ENCODE results near the gene TRMT61B. TPM values are rescaled to one million over a fixed set of nuclear protein-coding genes. Genes with fewer than 3 reads are reported as not detected.

The TRMT61B gene
- total and polyA plus RNA-seq, 10 of the 15 experiments (the other 5 are each of a cell fraction or from before 2014, with no cell fraction given): 12.8 to 23.7 (median 18.1) TPM

DNA sequence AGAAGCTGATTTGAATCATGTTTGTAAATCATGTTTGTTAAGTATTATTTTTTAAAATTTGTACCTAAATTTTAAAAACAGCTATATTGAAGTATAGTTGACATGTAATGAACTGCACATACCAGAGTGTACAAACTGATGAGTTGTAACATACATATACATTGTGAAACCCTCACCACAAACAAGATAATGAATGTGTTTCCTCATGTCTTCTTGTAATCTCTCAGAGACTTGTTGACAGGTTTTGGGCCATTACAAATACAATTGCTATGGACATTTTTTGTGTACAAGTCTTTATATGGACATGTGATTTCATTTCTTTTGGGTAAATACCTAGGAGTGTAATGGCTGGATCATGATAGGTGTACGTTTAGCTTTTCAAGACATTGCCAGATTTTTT is 45.8 kb upstream of the TRMT61B start:
- Histone ChIP-seq H3K9me3 (replicated peaks; ENCODE audit: control insufficient read depth, insufficient read depth, low read length) (no peaks in the 10 kb centered on the region), H3K4me2 (ENCODE audit: control insufficient read depth, insufficient read depth) (no peak overlapping the region), H3K27me3 (replicated peaks in 1 of 2; ENCODE audit: control insufficient read depth in 2 of 2, insufficient read depth in 2 of 2, low read length in 1 of 2) (no peaks in the 10 kb centered on the region), H3K79me2 (ENCODE audit: control insufficient read depth, insufficient read depth, low read length) (peaks cover 7% of the 10 kb centered on the region), H3K9ac (ENCODE audit: control insufficient read depth, insufficient read depth, low read length) (no peak overlapping the region), H3K27ac (ENCODE audit: control insufficient read depth, insufficient read depth) (no peak overlapping the region), H2AFZ (ENCODE audit: control insufficient read depth, low read depth, low read length) (no peak overlapping the region), H4K20me1 (ENCODE audit: control insufficient read depth, insufficient read depth) (no peaks in the 10 kb centered on the region), H3K4me3 (no peak overlapping the region), H3K36me3 (ENCODE audit: control insufficient read depth in 2 of 2, insufficient read depth in 2 of 2, low read length in 1 of 2) (peaks cover 3 to 44% of the 10 kb centered on the region in 2 experiments; a peak in 3 of 4 replicates), H3K4me1 (ENCODE audit: control insufficient read depth, insufficient read depth, low read length) (no peaks in the 10 kb centered on the region)
- CTCF ChIA-PET: interaction anchor here (0.8 to 1.2 kb wide), 2 partner anchors 94 to 95 kb away, joined by 3 to 4 read pairs; no protein-coding TSS in a partner anchor
- BruUV-seq (replicated peaks): no TSS peak
- SMC1A ChIA-PET (ENCODE audit: uncharacterized antibody, unreplicated experiment): interaction anchor here (0.9 to 1.4 kb wide), 6 partner anchors 9 to 75 kb away, joined by 3 to 5 read pairs (median 4); no protein-coding TSS in a partner anchor
- ATAC-seq (no peak), DNase-seq (ENCODE audit: low read depth, low spot score) (no peak), FAIRE-seq (no peak)
- intact Hi-C loops (cut with micrococcal nuclease; ENCODE audit: unreplicated experiment): no loop called here
- in situ Hi-C loops (cut with MboI): no loop called here
- no peak for TF ChIP-seq POLR2AphosphoS2 (IDR thresholded peaks at IDR 0.05; ENCODE audit: low read depth, low read length)
- RAD21 ChIA-PET (ENCODE audit: unreplicated experiment): interaction anchor here (1.3 kb wide), 1 partner anchor 277 kb away, joined by 3 read pairs; no protein-coding TSS in a partner anchor
- POLR2A ChIA-PET: interaction anchor here (1.0 kb wide), 1 partner anchor 20 kb away, joined by 3 read pairs; no protein-coding TSS in a partner anchor
- WGBS (ENCODE audit: insufficient coverage, insufficient replicate concordance, low lambda C conversion rate, missing lambda C conversion rate): 94% methylated on average over 1 of the region's 1 CpG

GRCh38 chr2:28909655-28910353 is 39.7 kb upstream of the TRMT61B start:
- intact Hi-C loops (cut with micrococcal nuclease; ENCODE audit: unreplicated experiment) (no loop called here), in situ Hi-C loops (cut with MboI) (no loop called here)
- ChIA-PET RAD21 (ENCODE audit: unreplicated experiment) (interaction anchor here (1.0 to 2.3 kb wide), 2 partner anchors 40 to 89 kb away, joined by 3 to 6 read pairs; partner anchors contain the start of gene TRMT61B), SMC1A (ENCODE audit: uncharacterized antibody, unreplicated experiment) (interaction anchor here (0.7 to 1.6 kb wide), 5 partner anchors 39 to 284 kb away, joined by 3 to 4 read pairs (median 3); partner anchors contain the start of gene TRMT61B), POLR2A (no interaction called here), CTCF (interaction anchor here (0.8 to 1.2 kb wide), 6 partner anchors 8 to 89 kb away, joined by 3 to 4 read pairs (median 3); no protein-coding TSS in a partner anchor)
- Histone ChIP-seq H3K79me2 (ENCODE audit: control insufficient read depth, insufficient read depth, low read length) (peaks cover 39% of the 10 kb centered on the region), H3K4me2 (ENCODE audit: control insufficient read depth, insufficient read depth) (no peak overlapping the region), H3K9ac (ENCODE audit: control insufficient read depth, insufficient read depth, low read length) (no peak overlapping the region), H3K9me3 (replicated peaks; ENCODE audit: control insufficient read depth, insufficient read depth, low read length) (no peaks in the 10 kb centered on the region), H3K4me3 (no peak overlapping the region), H3K27me3 (replicated peaks in 1 of 2; ENCODE audit: control insufficient read depth in 2 of 2, insufficient read depth in 2 of 2, low read length in 1 of 2) (no peaks in the 10 kb centered on the region), H3K36me3 (ENCODE audit: control insufficient read depth in 2 of 2, insufficient read depth in 2 of 2, low read length in 1 of 2) (peaks cover 10 to 42% of the 10 kb centered on the region in 2 experiments), H4K20me1 (ENCODE audit: control insufficient read depth, insufficient read depth) (no peaks in the 10 kb centered on the region), H3K4me1 (ENCODE audit: control insufficient read depth, insufficient read depth, low read length) (no peaks in the 10 kb centered on the region), H3K27ac (ENCODE audit: control insufficient read depth, insufficient read depth) (no peak overlapping the region), H2AFZ (ENCODE audit: control insufficient read depth, low read depth, low read length) (no peak overlapping the region)
- no peak for TF ChIP-seq FOS (IDR thresholded peaks at IDR 0.05; ENCODE audit: borderline replicate concordance, extremely low read depth, insufficient read length)
- TF ChIP-seq NFYA (IDR thresholded peaks at IDR 0.05; ENCODE audit: borderline replicate concordance, low read depth, low read length): no peak
- no peak for TF ChIP-seq ZNF207 (IDR thresholded peaks at IDR 0.05; ENCODE audit: borderline replicate concordance)
- no TSS peak for BruUV-seq (replicated peaks)
- DNase-seq (ENCODE audit: low read depth, low spot score): no peak
- FAIRE-seq: no peak
- no peak for ATAC-seq
- WGBS (ENCODE audit: insufficient coverage, insufficient replicate concordance, low lambda C conversion rate, missing lambda C conversion rate): 87% methylated on average over 6 of the region's 6 CpGs

Measured in GM12878 (cell line).